Activated naive CD4-positive, alpha-beta T cell treated with Interleukin-2 at 50 U/mL for 16 hours (primary cell): ENCODE measurements around the gene LRRC27.
"Not testable (repeated sequence)": the region's sequence is repeated elsewhere in the genome, so short reads cannot be mapped to it uniquely, and the experiment has no call there.

Experiments used
- DNase-seq: peaks from one replicate; pipeline ENCODE4 v3.0.0-alpha.2; 2020

LRRC27 gene

DNA sequence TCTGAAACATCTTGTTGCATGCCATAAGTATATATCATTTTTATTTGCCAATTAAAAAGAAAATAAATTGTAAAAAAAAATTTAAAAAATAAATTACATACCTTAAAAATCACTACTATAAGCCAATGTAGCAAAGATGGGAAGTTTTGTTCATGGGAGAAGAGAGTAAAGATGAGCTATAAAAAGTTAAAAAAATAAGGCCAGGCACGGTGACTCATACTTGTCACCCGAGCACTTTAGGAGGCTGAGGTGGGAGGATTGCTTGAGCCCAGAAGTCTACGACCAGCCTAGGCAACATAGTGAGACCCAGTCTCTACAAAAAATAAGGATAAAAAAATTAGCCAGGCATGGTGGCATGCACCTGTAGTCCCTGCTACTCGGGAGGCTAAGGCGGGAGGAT is 15.9 kb upstream of the LRRC27 start:
- DNase-seq: no peak

GRCh38 chr10:132317477-132317876 is 14.5 kb upstream of the LRRC27 start:
- DNase-seq: not testable (repeated sequence)

DNA sequence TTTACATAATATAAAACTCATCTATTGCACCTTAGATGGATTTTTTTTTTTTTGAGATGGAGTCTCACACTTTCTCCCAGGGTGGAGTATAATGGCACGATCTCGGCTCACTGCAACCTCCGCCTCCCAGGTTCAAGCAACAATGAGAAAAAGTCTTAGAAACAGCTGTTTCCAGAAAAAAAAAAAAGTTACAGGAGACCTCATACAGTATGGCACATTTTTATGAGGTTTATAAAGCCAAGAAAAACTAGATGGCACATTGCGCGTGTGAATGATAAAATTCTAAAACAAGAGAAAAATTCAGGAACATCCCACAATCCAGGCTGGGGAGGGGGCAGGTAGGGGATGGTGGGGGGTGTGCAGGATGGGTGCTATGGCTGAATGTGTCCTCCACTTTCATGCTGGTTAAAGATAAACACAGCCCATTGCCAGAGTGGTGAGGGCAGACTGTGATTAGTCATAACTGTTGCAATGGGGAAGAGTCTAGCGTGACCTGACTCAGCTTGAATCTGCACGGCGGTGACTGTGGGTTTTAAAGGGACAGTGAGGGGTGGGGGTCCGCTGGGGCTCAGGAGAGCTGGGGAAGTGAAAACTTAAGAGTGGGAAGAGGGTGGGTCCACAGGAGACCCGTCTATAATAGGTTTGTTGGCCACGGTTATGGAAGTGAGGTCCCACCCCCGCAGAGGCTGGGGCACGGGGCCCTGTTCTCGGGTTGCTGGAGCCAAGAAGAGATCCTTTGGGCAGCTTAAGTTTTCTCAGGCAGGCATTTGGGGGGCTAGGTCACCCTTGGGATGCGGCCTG is 11.9 kb upstream of the LRRC27 start:
- DNase-seq: peak; percentile 57

- no peak for DNase-seq
Observed at GRCh38 chr10:132320654-132321469, 11.1 kb upstream of the LRRC27 start.

GRCh38 chr10:132321726-132322125 is 10.3 kb upstream of the LRRC27 start:
- DNase-seq: no peak

DNA sequence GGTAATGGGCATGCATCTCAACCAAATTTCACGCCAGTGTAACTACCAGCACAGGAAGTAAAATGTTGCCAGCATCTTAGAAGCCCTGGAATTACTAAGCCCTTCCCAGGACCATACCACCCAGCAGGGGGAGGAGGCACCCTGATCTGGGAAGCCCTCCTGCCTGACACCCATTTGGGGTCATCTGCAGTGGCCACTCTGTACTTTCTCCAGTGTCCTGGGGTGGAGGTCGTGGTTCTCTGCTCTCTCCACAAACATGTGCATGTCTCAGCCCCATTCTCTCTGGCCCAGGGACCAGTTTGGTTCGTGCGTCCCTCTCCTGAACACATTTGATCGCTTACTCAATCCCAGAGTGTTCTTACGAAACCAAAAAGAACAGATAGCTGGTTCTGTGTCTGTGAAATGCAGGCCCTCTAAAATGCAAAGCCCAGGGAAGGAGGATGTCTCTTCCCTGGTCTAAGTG is 9.4 kb upstream of the LRRC27 start:
- DNase-seq: no peak

- DNase-seq: no peak
Observed at GRCh38 chr10:132324186-132324585, 7.8 kb upstream of the LRRC27 start.

- no peak for DNase-seq
Observed at GRCh38 chr10:132326344-132326889, 5.6 kb upstream of the LRRC27 start.

GRCh38 chr10:132326925-132327324 is 5.1 kb upstream of the LRRC27 start:
- DNase-seq: peak; percentile 75

DNA sequence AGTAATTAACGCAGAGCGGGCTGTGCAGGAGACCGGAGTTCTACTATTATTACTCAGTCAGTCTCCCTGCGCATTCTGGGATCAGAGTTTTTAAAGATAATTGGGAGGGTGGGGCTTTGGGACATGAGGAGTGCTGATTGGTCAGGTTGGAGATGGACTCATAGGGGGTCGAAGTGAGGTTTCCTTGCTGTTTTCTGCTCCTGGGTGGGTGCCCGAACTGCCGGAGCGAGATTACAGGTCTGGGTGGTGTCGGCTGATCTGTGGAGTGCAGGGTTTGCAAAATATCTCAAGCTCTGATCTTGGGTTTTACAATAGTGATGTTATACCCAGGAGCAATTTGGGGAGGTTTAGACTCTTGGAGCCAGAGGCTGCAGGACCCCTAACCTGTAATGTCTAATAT is 3.9 kb upstream of the LRRC27 start:
- no peak for DNase-seq

DNA sequence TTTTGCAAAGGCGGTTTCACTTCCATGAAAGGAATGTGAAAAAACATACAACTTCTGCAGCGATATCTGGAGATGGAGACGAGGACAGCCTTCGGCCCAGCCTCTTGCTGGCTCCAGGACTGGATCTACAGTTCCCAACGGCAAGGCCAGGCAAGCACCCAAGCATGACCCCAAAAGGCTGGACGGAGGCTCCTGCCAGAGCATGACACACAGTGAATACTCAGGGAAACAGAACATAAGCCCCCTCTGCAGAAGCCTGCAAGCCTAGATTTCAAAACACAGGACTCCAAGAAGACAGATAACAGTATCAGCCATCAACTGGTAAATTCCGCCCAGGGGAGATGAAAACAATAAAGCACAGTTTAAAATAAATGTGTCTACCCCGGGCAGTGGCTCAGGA is 3.3 kb upstream of the LRRC27 start:
- DNase-seq: no peak

- peak; percentile 30 for DNase-seq
Observed at GRCh38 chr10:132329565-132330485, 2.2 kb upstream of the LRRC27 start.

DNA sequence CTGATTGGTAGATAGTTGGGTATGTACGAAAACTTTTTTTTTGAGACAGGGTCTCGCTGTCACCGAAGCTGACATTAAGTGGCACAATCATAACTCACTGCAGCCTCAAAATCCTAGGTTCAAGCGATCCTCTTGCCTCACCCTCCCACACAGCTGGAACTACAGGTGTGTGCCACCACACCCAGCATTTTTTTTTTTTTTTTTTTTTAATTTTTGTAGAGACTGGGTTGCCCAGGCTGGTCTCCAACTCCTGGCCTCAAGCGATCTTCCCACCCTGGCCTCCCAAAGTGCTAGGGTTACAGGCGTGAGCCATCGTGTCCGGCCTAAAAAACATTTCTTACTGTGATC is 1.5 kb upstream of the LRRC27 start:
- no peak for DNase-seq

- DNase-seq: no peak
Observed at GRCh38 chr10:132332433-132332754, 401 bp downstream of the LRRC27 start.

DNA sequence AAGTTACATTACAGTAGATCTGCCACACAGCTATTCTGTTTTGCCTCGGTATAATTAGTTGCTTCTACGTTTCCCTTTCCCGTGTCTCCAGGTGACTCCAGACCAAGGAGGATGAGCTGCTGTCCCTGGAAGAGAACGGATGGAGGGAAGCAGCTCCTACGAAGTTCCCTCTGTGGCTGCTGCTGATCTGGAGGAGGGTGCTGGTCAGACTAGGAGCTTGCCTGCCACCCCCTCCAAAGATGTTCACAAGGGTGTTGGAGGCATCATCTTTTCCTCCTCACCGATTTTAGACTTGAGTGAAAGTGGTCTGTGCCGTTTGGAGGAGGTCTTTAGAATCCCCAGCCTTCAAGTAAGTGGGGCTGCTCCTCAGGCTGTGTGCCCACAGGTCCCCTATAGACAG is 1.4 kb downstream of the LRRC27 start:
- no peak for DNase-seq

DNA sequence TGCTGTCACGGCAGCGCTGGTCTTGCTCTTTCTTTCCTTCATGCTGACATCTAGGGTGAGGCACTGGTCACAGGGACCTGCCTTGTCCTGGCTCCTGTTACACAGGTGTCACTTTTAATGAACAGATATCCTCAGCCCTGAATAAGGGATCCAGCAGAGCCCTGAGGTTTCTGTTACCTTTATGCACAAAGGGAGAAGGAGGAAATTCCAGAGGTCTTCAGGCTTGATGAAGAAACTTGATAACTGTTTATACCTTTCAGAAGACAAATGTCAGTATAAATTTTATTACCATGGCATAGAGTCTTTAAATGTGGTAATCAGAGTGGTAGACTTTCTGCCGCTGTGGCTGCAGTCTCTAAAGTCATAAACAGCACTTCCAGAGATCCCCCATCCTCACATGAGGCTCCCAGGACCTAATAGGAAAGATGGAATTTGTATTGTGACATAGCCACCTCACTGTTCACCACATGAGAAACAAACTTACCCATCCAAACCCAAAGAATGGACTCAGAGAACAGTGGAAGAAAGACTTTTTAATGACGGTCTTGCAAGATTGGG is 2.7 kb downstream of the LRRC27 start:
- DNase-seq: no peak

GRCh38 chr10:132335189-132336063 is 3.4 kb downstream of the LRRC27 start:
- DNase-seq: no peak

DNA sequence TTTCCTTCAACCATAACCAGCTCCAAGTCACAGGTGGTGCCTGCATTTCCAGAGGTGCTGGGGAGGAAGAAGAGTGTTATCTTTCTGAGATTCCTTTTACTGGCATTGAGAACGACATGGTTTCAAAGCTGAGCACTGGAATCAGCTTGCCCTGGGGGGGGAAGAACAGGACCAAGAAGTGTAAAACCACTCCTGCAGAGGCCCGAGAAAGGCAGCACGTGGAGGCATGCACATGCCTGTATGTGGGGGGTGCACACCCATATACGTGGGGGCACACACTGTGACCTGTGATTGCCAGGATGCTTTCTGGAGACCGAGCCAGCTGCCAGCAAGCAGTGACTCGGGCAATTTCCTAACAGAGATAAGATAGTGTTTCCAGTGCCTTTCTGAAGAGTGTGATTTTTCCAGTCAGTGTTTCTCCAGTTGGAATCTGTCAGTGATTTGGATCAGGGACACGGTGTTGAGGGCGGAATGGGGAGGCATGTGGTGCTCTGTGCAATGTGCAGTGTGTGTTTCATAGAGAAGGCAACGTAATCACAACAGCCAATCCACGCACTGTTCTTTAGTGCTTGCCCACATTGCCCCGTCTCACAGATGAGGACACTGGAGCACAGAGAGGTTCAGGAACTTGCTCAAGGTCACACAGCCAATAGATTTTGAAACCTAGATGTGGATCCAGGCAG is 4.2 kb downstream of the LRRC27 start:
- no peak for DNase-seq

- no peak for DNase-seq
Observed at GRCh38 chr10:132336919-132337407, 5.0 kb downstream of the LRRC27 start.

DNA sequence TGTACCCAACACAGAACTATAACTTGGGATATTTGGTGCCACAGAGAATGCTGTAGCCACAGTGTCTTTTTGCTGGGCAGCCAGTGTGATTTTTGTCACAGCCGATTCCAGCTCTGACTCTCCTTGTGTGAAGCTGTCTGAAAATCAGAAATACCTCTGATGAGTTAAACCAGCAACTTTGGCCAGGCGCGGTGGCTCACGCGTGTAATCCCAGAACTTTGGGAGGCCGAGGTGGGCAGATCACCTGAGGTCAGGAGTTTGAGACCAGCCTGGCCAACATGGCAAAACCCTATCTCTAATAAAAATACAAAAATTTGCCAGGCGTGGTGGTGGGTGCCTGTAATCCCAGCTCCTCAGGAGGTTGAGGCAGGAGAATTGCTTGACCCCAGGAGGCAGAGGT is 5.9 kb downstream of the LRRC27 start:
- DNase-seq: not testable (repeated sequence)

DNA sequence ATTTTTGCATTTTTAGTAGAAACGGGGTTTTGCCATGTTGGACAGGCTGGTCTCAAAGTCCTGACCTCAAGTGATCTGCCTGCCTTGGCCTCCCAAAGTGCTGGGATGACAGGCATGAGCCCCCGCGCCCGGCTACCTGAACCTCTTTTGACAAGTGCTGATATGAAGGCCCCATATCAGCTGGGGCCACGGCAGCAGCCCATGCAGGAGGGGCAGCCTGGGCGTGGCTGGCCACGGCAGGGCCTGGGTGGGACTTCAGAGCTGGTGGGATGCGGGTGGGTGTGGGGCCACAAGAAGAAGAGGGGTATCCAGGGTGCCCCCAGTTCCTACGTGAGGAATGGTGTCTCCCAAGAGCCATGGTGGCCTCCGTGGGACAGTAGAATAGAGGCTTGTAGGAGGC is 6.9 kb downstream of the LRRC27 start:
- DNase-seq: no peak
